ENCODE results near the gene KLHL7.

DNA sequence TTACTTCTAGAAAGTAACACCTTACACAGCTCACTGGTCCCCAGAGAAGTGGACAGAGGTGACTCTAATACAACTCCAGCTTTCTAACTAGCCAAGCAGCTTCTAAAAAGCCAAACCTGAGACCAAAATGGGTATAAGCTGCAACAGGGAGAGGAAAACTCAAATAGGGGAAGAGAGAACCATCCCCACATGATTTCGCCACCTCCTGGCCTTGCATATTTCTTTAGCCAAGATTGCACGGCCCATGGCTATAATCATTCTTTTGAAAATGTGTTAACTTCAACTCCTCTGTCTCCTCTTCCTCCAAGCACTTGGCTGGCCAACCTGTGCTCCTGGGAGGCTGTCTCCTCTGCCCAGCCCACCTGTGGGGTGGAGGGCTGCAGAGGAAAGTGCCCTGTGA is 104.9 kb downstream of the KLHL7 start:
- no peak for TF ChIP-seq CTCF (IDR thresholded peaks at IDR 0.05)
- TF ChIP-seq POLR2A (IDR thresholded peaks at IDR 0.05): no peak
